Lung (tissue), 12 donors: ENCODE results near the gene MOGAT1. TPM values are rescaled to one million over a fixed set of nuclear protein-coding genes. Genes with fewer than 3 reads are reported as not detected.

Source experiments
- ATAC-seq: fragments of 200-7000 bp; cut with Tn5 transposase; one replicate; pipeline ENCODE4 v1.9.1; 2020; ENCODE audit warnings: moderate number of reproducible peaks; ENCODE audit not compliant: insufficient read depth, low FRiP score
- DNase-seq, 3 donors: peaks; one replicate each; pipeline ENCODE4 v3.0.0-alpha.2; 2013 to 2017
- H3K27ac ChIP-seq, 2 donors: one replicate each; pipeline ENCODE4 v1.5.1; 2013; ENCODE audit warnings: mild to moderate bottlenecking in 2 of 2, moderate library complexity in 2 of 2, control low read depth in 1 of 2, inconsistent platforms in 1 of 2, low read depth in 1 of 2, low read length in 1 of 2
- H3K27me3 ChIP-seq, 3 donors: one replicate each; pipeline ENCODE4 v1.5.1; 2013; ENCODE audit warnings: low read length in 2 of 3; ENCODE audit not compliant: control insufficient read depth in 3 of 3, insufficient read depth in 3 of 3
- H3K36me3 ChIP-seq, 4 donors: one replicate each; pipeline ENCODE4 v1.5.1; 2013; ENCODE audit warnings: low read length in 4 of 4, mild to moderate bottlenecking in 1 of 4, moderate library complexity in 1 of 4; ENCODE audit not compliant: control insufficient read depth in 4 of 4, insufficient read depth in 4 of 4
- H3K4me1 ChIP-seq, 5 donors: one replicate each; pipeline ENCODE4 v1.5.1; 2013; ENCODE audit warnings: low read length in 5 of 5, mild to moderate bottlenecking in 2 of 5, moderate library complexity in 1 of 5; ENCODE audit not compliant: control insufficient read depth in 5 of 5, insufficient read depth in 5 of 5
- H3K4me3 ChIP-seq: one replicate; pipeline ENCODE4 v1.5.1; 2013; ENCODE audit warnings: mild to moderate bottlenecking, control low read depth, moderate library complexity
- H3K9ac ChIP-seq, 2 donors: one replicate each; pipeline ENCODE4 v1.5.1; 2013; ENCODE audit warnings: low read length in 2 of 2, control low read depth in 1 of 2; ENCODE audit not compliant: insufficient read depth in 1 of 2
- H3K9me3 ChIP-seq, 4 donors: one replicate each; pipeline ENCODE4 v1.5.1; 2013; ENCODE audit warnings: low read length in 3 of 4, mild to moderate bottlenecking in 1 of 4, moderate library complexity in 1 of 4; ENCODE audit not compliant: control insufficient read depth in 4 of 4, insufficient read depth in 3 of 4
- WGBS, 2 donors: extraction: QIAGEN DNeasy Blood & Tissue Kit; methylation state at CpG; one replicate each; pipeline ENCODE4 v1.1.7; 2013; 5-methylcytosine and 5-hydroxymethylcytosine counted together
- polyA plus RNA-seq, 2 donors: library from polyadenylated mRNA; stranded (reverse); fragments of 200-250 nt; gene quantifications; one replicate each; pipeline ENCODE4 v1.2.1, GENCODE V29; 2013
- total RNA-seq, 2 donors: library from RNA; depleted of rRNA in 1 of 2; stranded (reverse); fragments of >200 nt in 1 of 2; gene quantifications; one replicate each; pipeline ENCODE4 v1.2.1, GENCODE V29; 2014 to 2021
- TF ChIP-seq, protein P1 (sequence below): IDR thresholded peaks from 2 replicates; pipeline ENCODE4 v1.5.1; 2012; ENCODE audit warnings: mild to moderate bottlenecking; ENCODE audit errors: control extremely low read depth, extremely low read depth
- donor health status: control.
- donor health status: control.
- donor health status: Bipolar disorder and iron deficiency.
- donor health status: healthy.
- donor health status: DM: yes; HTN: yes; CAD: no.

Gene MOGAT1
- total and polyA plus RNA-seq, 4 donors, result 0.08 to 1.7 (median 0.18) TPM; not detected in 1

DNA sequence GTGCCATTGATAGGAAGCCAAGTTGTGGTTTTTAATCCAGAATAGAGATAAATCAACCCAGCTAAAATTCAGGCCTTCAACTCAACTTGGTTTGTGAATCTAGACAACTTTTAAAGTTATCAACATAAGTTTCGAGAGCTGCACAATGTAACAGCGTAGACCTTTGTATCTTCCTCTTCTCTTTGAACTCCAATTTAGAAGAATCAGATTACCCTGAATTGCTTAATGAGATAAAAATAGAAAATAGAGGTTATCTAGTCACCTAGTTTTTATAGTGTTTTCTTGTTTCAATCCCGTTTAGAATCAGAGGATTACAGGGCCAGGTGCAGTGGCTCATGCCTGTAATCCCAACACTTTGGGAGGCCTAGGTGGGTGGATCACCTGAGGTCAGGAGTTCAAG lies 12.3 kb downstream of the MOGAT1 start:
- Histone ChIP-seq H3K4me1 (no peaks in the 10 kb centered on the region), H3K9ac (no peak overlapping the region), H3K27me3 (peaks cover 0 to 5% (median 0%) of the 10 kb centered on the region in 3 donors), H3K27ac (no peak overlapping the region), H3K9me3 (no peaks in the 10 kb centered on the region), H3K4me3 (no peak overlapping the region), H3K36me3 (no peaks in the 10 kb centered on the region)
- no peak for DNase-seq
- TF ChIP-seq, protein P1, sequence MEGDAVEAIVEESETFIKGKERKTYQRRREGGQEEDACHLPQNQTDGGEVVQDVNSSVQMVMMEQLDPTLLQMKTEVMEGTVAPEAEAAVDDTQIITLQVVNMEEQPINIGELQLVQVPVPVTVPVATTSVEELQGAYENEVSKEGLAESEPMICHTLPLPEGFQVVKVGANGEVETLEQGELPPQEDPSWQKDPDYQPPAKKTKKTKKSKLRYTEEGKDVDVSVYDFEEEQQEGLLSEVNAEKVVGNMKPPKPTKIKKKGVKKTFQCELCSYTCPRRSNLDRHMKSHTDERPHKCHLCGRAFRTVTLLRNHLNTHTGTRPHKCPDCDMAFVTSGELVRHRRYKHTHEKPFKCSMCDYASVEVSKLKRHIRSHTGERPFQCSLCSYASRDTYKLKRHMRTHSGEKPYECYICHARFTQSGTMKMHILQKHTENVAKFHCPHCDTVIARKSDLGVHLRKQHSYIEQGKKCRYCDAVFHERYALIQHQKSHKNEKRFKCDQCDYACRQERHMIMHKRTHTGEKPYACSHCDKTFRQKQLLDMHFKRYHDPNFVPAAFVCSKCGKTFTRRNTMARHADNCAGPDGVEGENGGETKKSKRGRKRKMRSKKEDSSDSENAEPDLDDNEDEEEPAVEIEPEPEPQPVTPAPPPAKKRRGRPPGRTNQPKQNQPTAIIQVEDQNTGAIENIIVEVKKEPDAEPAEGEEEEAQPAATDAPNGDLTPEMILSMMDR, result no peak
- no peak for ATAC-seq
- 85 to 97% methylated on average over 3 of the region's 3 CpGs for WGBS, 2 donors

- no peak for ATAC-seq
- Histone ChIP-seq H3K27me3 (no peaks in the 10 kb centered on the region), H3K4me3 (no peak overlapping the region), H3K4me1 (peaks cover 0 to 4% (median 0%) of the 10 kb centered on the region in 5 donors), H3K9ac (no peak overlapping the region), H3K36me3 (no peaks in the 10 kb centered on the region), H3K27ac (no peak overlapping the region), H3K9me3 (no peaks in the 10 kb centered on the region)
- TF ChIP-seq, protein P1, result no peak
- WGBS, 2 donors, result 71 to 80% methylated on average over 5 of the region's 5 CpGs
- DNase-seq, result no peak
These were observed 14.8 kb downstream of the MOGAT1 start for GRCh38 chr2:222686086-222686750.

DNA sequence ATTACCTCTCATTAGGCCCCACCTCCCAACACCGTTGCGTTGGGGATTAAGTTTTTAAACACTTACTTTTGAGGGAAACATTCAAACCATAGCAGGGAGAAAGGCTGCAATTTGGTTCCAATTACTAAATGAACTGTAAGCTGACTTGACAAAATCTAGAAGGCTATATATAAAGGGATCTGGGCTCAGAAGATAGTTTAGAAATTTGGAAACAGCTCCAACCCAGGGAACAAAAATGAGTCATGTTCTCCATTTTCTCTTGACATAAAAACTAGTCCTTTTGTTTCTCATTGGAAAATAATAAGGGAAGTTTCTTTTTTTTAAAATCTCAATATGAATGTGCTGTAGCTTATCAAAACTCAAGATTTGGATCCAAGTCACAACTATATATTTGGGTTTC lies 17.5 kb downstream of the MOGAT1 start:
- H3K9ac ChIP-seq, result no peak overlapping the region
- H3K9me3 ChIP-seq, result no peaks in the 10 kb centered on the region
- 82% methylated on average over 2 of the region's 2 CpGs for WGBS, 2 donors
- H3K36me3 ChIP-seq, result no peaks in the 10 kb centered on the region
- TF ChIP-seq, protein P1, result no peak
- DNase-seq, result no peak
- H3K27me3 ChIP-seq, result no peaks in the 10 kb centered on the region
- peaks cover 0 to 8% (median 0%) of the 10 kb centered on the region in 5 donors for H3K4me1 ChIP-seq
- no peak for ATAC-seq
- H3K27ac ChIP-seq, result no peak overlapping the region
- no peak overlapping the region for H3K4me3 ChIP-seq

DNA sequence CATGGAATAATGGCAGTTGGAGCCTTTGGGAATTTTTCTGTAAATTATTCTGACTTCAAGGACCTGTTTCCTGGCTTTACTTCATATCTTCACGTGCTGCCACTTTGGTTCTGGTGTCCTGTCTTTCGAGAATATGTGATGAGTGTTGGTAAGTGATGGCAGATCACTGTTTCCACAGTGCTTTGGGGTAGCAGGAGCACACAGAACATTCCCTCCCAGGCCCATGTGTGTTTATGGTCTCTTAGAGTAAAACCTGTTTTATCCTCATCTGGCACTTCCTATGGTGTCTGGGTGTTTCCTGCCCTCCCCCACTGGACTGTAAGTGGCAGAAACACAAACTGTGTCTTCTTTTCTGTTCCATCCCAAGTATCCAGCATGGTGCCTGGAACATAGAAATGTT lies 17.9 kb downstream of the MOGAT1 start:
- Histone ChIP-seq H3K36me3 (no peaks in the 10 kb centered on the region), H3K27me3 (no peaks in the 10 kb centered on the region), H3K9me3 (no peaks in the 10 kb centered on the region), H3K27ac (no peak overlapping the region), H3K4me3 (no peak overlapping the region), H3K9ac (no peak overlapping the region), H3K4me1 (peaks cover 0 to 8% (median 0%) of the 10 kb centered on the region in 5 donors)
- DNase-seq (no peak), ATAC-seq (no peak)
- 52 to 73% methylated on average over 2 of the region's 2 CpGs for WGBS, 2 donors
- TF ChIP-seq, protein P1, result no peak
